Activated T-cell treated with anti-CD3 and anti-CD28 coated beads, Interleukin-2, amount 50 U/mL, for 48 hours (primary cell): ENCODE data around the gene CCDC57.
A peak's percentile ranks its signal among the peaks of the same experiment; 100 is the strongest.
"Not testable (repeated sequence)": the region's sequence is repeated elsewhere in the genome, so short reads cannot be mapped to it uniquely, and the experiment has no call there.

Source experiments
- DNase-seq, 2 experiments: peaks; one replicate each; pipeline ENCODE4 v3.0.0-alpha.2; 2020

The CCDC57 gene

GRCh38 chr17:82151106-82151957 is 61.3 kb downstream of the CCDC57 start:
- DNase-seq, result no peak

DNA sequence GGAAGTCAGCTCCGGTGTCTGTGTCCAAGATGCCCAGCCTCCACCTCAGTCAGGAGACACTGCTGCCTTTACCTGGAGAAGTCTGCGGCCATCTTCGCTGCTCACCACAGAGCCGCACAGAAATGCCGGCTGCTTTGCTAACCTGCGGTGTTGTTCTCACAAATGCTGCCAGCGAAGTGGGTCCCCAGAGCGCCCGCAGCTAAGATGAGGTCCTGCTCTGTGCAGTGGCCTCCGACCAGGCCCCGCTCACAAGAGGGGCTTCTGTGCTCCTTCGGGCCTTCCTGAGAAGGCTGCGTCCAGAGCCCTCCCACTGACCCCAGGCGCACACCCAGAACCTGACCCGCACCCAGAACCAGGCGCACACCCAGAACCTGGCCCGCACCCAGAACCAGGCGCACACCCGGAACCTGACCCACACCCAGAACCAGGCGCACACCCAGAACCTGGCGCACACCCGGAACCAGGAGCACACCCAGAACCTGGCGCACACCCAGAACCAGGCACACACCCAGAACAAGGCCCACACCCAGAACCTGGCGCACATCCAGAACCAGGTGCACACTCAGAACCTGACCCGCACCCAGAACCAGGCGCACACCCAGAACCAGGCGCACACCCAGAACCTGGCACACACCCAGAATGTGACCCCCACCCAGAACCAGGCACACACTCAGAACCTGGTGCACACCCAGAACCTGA is 63.1 kb downstream of the CCDC57 start:
- no peak for DNase-seq

DNA sequence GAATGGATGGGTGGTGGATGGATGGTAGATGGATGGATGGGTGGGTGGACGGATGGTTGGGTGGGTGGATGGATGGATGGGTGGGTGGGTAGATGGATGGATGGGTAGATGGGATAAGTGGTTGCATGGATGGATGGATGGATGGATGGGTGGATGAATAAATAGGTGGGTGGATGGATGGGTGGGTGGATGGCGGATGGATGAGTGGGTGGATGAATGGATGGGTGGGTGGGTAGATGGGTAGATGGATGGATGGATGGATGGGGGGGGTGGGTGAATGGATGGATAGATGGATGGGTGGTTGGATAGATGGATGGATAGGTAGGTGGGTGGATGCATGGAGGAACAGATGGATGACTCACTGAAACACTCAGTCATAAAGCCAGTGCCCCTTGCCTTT is 63.6 kb downstream of the CCDC57 start:
- DNase-seq, result no peak

DNA sequence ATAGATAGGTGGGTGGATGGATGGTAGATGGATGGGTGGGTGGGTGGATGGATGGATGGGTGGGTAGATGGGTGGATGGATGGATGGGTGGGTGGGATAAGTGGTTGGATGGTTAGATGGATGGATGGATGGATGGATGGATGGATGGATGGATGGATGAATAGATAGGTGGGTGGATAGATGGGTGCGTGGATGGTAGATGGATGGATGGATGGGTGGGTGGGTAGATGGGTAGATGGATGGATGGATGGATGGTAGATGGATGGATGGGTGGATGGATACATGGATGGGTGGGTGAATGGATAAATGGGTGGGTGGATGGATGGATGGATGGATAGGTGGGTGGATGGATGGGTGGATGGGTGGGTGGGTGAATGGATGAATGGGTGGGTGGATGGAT is 64.6 kb downstream of the CCDC57 start:
- no peak for DNase-seq

- no peak for DNase-seq
Measured at GRCh38 chr17:82146663-82147654, 65.7 kb downstream of the CCDC57 start.

- no peak for DNase-seq
Measured at GRCh38 chr17:82145550-82146155, 67.0 kb downstream of the CCDC57 start.

DNA sequence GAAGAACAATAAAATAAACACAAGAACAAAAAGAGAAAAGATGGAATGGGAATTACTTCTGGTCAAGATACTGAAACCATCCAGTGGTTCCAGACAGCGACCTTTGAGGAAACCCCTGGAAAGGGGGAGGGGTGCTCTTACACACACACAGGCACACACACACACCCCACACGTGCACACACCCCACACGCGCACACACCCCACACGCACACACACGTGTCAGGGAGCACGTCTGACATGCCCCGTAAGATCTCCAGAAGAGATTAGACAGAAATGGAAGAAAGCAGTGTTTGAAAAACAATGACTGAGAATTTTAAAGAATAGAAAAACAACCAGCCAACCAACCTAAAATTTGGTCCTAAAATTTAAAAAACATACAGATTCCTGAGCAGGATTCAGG is 69.3 kb downstream of the CCDC57 start:
- DNase-seq, result no peak

GRCh38 chr17:82139961-82140360 is 72.7 kb downstream of the CCDC57 start:
- DNase-seq, result not testable (repeated sequence)

- DNase-seq, result no peak
Measured at GRCh38 chr17:82138511-82138992, 74.1 kb downstream of the CCDC57 start.

GRCh38 chr17:82134101-82134500 is 78.5 kb downstream of the CCDC57 start:
- DNase-seq, result no peak

GRCh38 chr17:82133166-82133953 is 79.3 kb downstream of the CCDC57 start:
- not testable (repeated sequence) for DNase-seq

DNA sequence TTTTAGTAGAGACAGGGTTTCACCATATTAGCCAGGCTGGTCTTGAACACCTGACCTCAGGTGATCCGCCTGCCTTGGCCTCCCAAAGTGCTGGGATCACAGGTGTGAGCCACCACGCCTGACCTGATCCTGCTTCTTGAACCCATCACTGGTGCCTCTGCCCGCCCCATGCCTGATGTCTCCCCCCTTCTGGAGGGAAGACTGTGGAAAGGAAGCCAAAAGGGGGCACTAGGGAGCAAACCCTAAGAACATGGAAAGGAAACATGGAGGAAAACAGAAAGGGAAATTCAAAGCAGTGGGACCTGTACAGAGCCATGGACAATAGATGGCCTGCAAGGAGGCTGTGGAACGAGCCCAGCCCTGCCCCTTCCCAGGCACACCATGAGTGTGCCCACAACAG is 83.5 kb downstream of the CCDC57 start:
- no peak for DNase-seq

DNA sequence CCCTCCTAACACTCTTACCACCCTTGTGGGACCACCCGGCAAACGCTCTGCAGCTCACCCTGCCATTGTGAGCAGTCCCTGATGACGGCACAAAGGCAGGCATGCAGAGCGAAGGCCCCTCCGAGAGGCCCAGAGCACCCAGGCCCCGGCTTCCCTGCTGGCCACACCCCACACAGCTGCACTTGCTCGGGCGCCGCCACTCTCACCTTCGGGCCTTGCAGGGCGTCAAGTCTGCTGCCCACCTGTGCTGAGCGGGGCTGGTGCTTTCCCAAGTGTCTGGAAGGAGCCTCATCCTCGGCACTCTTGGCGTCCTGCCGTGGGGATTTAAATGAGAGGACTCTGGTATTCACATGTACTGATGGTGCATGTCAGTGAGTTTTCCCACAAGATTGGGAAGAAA is 84.4 kb downstream of the CCDC57 start:
- no peak for DNase-seq

GRCh38 chr17:82127704-82128103 is 84.9 kb downstream of the CCDC57 start:
- no peak for DNase-seq

DNA sequence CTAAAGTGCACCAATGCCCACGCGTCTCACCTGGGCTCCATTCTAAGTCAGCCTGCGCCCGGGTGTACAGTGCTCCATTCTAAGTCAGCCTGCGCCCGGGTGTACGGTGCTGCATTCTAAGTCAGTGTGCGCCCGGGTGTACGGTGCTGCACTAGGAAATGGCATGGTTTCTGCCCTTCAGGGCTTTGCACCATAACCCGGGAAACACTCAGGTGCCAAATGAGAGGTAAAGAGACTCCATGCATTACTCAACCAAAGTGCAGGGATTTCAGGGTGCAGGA is 85.4 kb downstream of the CCDC57 start:
- DNase-seq, result peak in 1 of 2 experiments; percentile 42

- DNase-seq, result peak; percentile 70 to 76
Measured at GRCh38 chr17:82126556-82127314, 85.9 kb downstream of the CCDC57 start.

GRCh38 chr17:82124101-82124500 is 88.5 kb downstream of the CCDC57 start:
- no peak for DNase-seq

- DNase-seq, result no peak
Measured at GRCh38 chr17:82121660-82122629, 90.7 kb downstream of the CCDC57 start.

DNA sequence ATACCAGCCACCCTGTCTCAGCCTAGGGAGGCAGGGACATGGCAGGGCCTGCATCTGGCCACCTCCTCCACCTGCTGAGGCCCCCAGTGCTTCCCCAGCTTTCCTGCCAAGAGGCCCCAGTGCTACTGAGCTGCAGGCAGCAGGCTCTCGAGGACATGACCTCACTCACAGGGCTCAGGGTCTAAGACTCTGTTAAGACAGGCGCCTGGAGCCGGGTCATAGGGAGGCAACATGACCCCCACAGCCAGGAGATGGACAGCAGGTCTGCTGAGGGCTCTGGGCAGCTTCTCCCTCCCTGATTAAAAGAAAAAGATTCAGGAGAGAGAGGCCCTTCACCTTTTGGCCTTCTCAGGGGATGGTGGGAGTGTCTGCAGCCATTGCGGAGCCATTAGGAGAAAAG is 91.4 kb downstream of the CCDC57 start:
- DNase-seq, result no peak

DNA sequence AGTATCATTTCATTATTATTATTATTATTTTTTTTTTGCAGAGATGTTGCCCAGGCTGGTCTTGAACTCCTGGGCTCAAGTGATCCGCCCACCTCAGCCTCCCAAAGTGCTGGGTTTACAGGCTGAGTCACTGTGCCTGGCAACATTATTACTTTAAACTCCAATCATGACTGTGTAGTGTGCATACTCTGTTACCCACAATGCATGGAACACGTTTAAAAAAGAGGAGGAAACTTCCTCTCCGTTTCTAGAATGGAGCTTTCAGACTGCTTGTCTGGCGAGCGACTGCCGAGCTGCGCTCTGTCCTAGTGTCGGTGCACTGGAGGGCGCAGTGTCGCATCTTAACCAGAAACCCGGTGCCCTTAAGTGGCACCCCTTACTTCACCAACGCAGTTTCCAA is 92.5 kb downstream of the CCDC57 start:
- no peak for DNase-seq
